Measurements from ENCODE around the gene HES6.

The HES6 gene

DNA sequence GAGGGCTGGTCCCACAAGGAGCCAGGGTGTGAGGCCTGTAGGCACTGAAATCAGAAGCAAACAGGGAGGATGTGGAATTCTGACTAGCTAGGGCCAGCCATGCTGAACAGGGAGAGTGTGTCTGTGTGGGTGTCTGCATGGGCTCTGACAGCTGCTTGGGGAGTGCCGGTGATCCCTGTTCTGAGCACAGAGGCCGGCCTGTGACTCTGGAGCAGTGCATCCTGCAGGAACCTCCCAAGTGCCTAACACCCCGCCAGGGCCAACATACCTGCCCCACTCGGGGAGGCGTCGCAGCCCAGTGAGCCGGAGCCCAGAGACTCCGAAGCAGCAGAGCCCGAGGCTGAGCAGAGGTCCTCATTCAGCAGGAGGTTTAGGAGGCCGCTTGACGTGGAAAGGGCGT, 11.5 kb upstream of the HES6 start:
- no peak overlapping the region for H3K4me3 ChIP-seq (ENCODE audit: low read length)
- no peak overlapping the region for H3K9ac ChIP-seq (ENCODE audit: low read length)
- no peak for DNase-seq
- H3K36me3 ChIP-seq (replicated peaks; ENCODE audit: insufficient read depth, low read length) = no peaks in the 10 kb centered on the region
- TF ChIP-seq EZH2 (optimal IDR thresholded peaks at IDR 0.05; ENCODE audit: low read depth, low read length) = no peak
- no peak for TF ChIP-seq EZH2phosphoT487 (IDR thresholded peaks at IDR 0.05; ENCODE audit: low read length)
- TF ChIP-seq, protein P1, sequence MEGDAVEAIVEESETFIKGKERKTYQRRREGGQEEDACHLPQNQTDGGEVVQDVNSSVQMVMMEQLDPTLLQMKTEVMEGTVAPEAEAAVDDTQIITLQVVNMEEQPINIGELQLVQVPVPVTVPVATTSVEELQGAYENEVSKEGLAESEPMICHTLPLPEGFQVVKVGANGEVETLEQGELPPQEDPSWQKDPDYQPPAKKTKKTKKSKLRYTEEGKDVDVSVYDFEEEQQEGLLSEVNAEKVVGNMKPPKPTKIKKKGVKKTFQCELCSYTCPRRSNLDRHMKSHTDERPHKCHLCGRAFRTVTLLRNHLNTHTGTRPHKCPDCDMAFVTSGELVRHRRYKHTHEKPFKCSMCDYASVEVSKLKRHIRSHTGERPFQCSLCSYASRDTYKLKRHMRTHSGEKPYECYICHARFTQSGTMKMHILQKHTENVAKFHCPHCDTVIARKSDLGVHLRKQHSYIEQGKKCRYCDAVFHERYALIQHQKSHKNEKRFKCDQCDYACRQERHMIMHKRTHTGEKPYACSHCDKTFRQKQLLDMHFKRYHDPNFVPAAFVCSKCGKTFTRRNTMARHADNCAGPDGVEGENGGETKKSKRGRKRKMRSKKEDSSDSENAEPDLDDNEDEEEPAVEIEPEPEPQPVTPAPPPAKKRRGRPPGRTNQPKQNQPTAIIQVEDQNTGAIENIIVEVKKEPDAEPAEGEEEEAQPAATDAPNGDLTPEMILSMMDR (IDR thresholded peaks at IDR 0.05; ENCODE audit: low read length) = no peak
- H2AFZ ChIP-seq (ENCODE audit: low read length) = no peak overlapping the region
- H3K27ac ChIP-seq (ENCODE audit: low read length) = no peak overlapping the region
- H3K27me3 ChIP-seq (replicated peaks; ENCODE audit: insufficient read depth, low read length) = no peaks in the 10 kb centered on the region
- no peaks in the 10 kb centered on the region for H3F3A ChIP-seq (ENCODE audit: insufficient read depth, low read length)
- no peaks in the 10 kb centered on the region for H3K9me3 ChIP-seq (replicated peaks; ENCODE audit: insufficient read depth, low read length)
- no peaks in the 10 kb centered on the region for H4K20me1 ChIP-seq (ENCODE audit: insufficient read depth, low read length)
- no peaks in the 10 kb centered on the region for H3K79me2 ChIP-seq (ENCODE audit: low read length)
- H3K4me1 ChIP-seq (ENCODE audit: low read length) = no peaks in the 10 kb centered on the region
- no peak overlapping the region for H3K4me2 ChIP-seq (ENCODE audit: low read depth, low read length)
- H3K9me2 ChIP-seq (replicated peaks; ENCODE audit: insufficient read depth, low read length) = no peaks in the 10 kb centered on the region

DNA sequence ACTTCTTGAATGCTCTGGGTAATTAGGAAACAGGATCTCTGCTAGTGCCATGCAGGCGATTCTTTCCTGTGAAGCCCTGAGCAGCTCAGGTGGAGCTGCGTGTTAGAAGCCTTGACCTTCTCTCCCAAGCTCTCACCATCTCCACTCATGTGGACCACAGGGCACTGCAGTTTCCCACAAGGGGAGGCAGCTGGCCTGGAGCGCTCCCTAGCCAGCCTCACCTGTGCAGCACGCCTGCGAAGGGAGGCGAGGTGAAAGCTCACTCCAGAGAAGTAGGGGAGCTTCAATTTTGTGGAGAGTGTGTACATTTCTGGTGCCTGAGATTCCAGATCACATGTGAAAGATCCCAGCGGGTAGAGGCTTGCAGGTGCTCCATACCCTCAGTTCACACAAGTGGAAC, 11.1 kb upstream of the HES6 start:
- Histone ChIP-seq H3K27me3 (replicated peaks; ENCODE audit: insufficient read depth, low read length) (no peaks in the 10 kb centered on the region), H2AFZ (ENCODE audit: low read length) (no peak overlapping the region), H3K4me1 (ENCODE audit: low read length) (no peaks in the 10 kb centered on the region), H3K9ac (ENCODE audit: low read length) (no peak overlapping the region), H3K27ac (ENCODE audit: low read length) (no peak overlapping the region), H3F3A (ENCODE audit: insufficient read depth, low read length) (no peaks in the 10 kb centered on the region), H3K9me3 (replicated peaks; ENCODE audit: insufficient read depth, low read length) (no peaks in the 10 kb centered on the region), H3K4me2 (ENCODE audit: low read depth, low read length) (no peak overlapping the region), H3K4me3 (ENCODE audit: low read length) (no peak overlapping the region), H3K9me2 (replicated peaks; ENCODE audit: insufficient read depth, low read length) (no peaks in the 10 kb centered on the region), H3K79me2 (ENCODE audit: low read length) (no peaks in the 10 kb centered on the region), H4K20me1 (ENCODE audit: insufficient read depth, low read length) (no peaks in the 10 kb centered on the region), H3K36me3 (replicated peaks; ENCODE audit: insufficient read depth, low read length) (no peaks in the 10 kb centered on the region)
- DNase-seq = no peak
- TF ChIP-seq, protein P1 (IDR thresholded peaks at IDR 0.05; ENCODE audit: low read length) = no peak
- TF ChIP-seq EZH2 (optimal IDR thresholded peaks at IDR 0.05; ENCODE audit: low read depth, low read length) = no peak
- TF ChIP-seq EZH2phosphoT487 (IDR thresholded peaks at IDR 0.05; ENCODE audit: low read length) = no peak

DNA sequence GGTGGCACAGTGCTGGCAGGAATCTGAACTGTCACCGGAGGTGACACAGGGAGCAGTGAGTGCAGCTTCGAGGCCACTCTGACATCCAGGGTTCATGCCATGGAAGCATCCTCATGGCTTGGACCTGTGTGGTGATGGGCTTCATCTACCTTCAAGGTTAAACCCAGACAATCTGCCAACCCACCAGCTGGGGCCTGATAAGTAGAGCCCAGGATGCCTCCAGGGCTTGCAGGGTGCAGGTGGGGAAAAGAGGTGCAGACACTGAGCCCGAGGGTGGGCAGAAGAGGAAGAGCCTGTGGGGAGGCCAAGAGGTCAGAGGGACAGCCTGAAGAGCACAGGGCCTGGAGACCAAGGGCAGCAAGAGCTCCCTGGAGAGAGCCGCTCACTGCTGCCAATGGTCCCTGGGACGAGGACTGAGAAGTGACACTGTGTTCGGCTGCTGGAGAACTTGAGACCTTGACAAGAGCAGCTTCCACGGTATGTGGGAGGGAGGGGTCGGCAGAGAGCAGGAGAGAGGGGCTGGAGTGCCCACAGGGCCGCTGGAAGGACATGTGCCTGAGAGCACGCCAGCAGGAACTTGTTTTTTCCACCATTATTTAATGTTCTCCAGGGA, 8.1 kb upstream of the HES6 start:
- Histone ChIP-seq H3K4me2 (ENCODE audit: low read depth, low read length) (no peak overlapping the region), H4K20me1 (ENCODE audit: insufficient read depth, low read length) (no peaks in the 10 kb centered on the region), H3K27me3 (replicated peaks; ENCODE audit: insufficient read depth, low read length) (no peaks in the 10 kb centered on the region), H3K79me2 (ENCODE audit: low read length) (no peaks in the 10 kb centered on the region), H3K9ac (ENCODE audit: low read length) (no peak overlapping the region), H3F3A (ENCODE audit: insufficient read depth, low read length) (no peaks in the 10 kb centered on the region), H2AFZ (ENCODE audit: low read length) (no peak overlapping the region), H3K9me2 (replicated peaks; ENCODE audit: insufficient read depth, low read length) (no peaks in the 10 kb centered on the region), H3K9me3 (replicated peaks; ENCODE audit: insufficient read depth, low read length) (no peaks in the 10 kb centered on the region), H3K4me3 (ENCODE audit: low read length) (no peak overlapping the region), H3K4me1 (ENCODE audit: low read length) (no peaks in the 10 kb centered on the region), H3K27ac (ENCODE audit: low read length) (no peak overlapping the region), H3K36me3 (replicated peaks; ENCODE audit: insufficient read depth, low read length) (no peaks in the 10 kb centered on the region)
- TF ChIP-seq EZH2 (optimal IDR thresholded peaks at IDR 0.05; ENCODE audit: low read depth, low read length) (no peak), EZH2phosphoT487 (IDR thresholded peaks at IDR 0.05; ENCODE audit: low read length) (no peak)
- TF ChIP-seq, protein P1 (IDR thresholded peaks at IDR 0.05; ENCODE audit: low read length) = no peak
- no peak for DNase-seq

Measured in MM.1S (cell line).